Measurements from ENCODE around the gene PCSK5.
A peak's percentile ranks its signal among the peaks of the same experiment; 100 is the strongest.

PCSK5 gene

DNA sequence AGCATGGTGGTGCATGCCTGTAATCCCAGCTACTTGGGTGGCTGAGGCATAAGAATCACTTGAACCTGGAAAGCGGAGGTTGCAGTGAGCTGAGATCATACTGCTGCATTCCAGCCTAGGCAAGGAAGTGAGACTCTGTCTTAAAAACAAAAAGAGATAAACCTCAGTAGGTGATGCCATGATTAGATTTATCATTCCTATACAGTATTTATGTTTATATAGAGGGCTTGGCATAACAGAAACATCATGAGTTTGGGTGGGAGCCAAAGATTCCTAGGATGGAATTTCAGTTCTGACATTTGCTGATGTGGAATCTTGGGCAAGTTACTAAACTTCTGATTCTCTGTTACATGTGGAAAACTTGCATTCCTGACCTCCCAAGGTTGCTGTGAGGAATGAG, 481.4 kb downstream of the PCSK5 start:
- DNase-seq = no peak

DNA sequence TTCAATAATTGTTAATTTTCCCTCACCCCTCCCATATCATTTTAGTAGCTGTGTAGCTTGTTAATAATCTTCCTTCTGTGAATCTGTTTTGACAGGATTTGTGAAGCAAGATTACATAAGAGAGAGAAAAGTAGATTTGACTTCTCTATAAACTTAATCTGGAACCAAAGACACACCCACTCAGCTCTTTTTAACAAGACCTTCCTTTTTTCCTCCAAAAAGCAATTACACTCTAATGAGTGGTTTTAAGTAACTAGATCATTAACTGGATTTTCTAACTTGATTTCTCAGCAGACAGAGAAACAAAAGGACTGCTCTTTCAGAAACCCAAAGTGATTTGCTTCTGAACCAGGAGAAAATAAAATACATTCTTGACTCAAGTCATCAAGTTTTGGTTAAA, 481.9 kb downstream of the PCSK5 start:
- no peak for DNase-seq

DNA sequence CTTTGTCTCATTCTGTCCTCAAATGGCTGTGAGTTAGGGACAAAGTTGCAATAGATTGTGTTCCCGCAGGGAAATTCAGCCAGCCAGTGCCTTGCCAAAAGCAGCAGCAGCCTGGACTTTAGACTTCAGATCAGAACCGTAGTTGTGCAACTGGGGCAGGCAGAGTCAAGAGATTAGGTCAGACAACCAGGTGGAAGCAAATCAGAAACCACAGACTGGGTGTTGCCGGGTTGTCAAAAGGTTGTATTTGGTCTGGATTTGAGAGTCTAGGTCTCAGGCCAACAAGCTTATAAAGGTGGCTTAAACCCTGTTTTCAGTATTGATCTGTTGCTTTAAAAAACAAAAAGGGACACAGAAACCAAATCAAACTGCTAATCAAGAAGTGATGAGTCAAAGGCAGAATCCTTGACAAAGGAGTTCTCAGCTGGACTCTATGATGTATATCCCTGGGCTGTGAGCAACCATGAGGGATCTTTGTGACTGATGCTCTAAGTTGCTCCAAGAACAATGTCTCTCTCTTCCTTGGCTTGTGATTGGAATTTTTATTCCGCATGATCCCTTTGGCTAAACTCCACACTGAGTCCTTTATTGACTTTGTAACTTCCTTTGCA, 482.8 kb downstream of the PCSK5 start:
- DNase-seq = no peak

DNA sequence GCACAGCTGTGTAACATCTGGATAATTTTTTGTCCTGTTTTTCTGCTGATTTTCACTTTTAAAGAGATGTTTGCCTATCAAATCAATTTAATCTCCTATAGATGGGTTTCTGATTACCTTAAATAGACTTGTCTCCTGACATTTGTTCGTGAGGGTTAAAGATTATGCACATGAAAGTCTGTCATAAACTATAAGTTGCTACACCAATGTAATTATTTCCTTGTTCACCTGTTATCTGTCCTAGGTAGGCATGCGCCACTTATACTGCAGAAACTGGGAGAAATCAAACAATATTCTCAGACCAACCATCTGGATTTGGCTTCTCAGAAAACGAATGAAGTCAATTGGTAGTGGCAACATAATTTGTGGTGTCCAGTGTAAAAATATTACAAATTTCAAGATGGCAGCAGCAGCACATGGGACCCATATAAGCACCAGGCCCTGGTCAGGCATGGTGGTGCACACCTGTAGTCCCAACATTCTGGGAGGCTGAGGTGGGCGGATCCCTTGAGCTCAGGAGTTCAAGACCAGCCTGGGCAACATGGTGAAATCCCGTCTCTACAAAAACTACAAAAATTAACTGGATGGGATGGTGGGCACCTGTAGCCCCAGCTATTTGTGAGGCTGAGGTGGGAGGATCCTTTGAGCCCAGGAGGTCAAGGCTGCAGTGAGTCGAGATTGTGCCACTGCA, 483.5 kb downstream of the PCSK5 start:
- DNase-seq = no peak

DNA sequence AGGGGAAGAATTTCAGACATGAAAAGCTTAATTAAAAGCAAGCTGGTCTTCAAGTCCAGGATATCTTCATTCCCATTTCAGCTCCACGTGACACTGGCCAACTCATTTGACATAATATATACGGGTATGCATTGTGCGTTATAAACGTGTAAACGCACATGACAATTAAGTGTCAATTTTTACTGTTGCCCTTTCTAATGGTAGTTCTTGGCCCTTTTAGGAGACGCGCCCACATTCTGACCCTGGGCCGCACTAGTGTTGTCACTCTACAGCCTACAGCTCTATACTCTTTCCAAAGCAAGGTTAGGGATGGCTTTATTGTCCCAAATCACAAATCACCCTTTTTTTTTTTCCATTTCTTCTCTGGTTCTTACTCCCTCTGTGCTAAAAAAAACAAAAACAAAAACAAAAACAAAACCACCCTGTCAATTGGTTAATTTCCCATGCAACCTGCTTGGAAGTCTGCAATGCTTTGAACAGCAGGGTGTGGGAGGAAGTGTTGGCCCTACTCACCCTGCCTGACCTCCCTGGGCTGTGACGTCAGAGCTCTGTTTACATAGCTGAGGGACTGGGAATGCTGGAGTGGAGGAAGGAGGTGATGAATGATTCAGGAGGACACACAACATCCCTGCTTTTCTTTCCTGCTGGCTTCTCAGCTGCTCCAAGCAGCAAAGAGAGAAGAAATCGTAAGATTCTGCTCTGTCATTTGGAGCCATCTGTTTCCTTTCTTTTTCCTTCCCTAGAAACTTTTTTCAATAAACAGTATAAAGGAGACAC, 484.5 kb downstream of the PCSK5 start:
- DNase-seq = no peak

DNA sequence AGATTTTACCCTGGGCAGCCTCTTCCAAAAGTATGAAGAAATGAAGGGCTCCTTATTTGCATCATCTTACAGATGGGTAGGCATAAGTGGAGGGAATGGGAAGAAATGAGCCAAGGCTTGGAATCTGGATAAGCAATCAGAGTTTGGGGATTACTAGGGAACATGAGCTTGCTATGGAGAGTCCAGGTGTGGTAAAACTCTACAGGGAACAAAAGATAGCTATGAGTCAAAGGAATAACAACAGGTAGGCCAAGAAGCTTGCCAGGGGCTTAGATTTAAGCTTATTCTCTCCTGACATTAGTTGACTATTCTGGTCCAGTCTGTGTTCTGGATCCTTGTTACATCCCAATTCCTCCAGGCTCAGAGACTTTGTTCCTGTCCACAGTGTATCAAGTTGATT, 487.3 kb downstream of the PCSK5 start:
- DNase-seq = no peak

DNA sequence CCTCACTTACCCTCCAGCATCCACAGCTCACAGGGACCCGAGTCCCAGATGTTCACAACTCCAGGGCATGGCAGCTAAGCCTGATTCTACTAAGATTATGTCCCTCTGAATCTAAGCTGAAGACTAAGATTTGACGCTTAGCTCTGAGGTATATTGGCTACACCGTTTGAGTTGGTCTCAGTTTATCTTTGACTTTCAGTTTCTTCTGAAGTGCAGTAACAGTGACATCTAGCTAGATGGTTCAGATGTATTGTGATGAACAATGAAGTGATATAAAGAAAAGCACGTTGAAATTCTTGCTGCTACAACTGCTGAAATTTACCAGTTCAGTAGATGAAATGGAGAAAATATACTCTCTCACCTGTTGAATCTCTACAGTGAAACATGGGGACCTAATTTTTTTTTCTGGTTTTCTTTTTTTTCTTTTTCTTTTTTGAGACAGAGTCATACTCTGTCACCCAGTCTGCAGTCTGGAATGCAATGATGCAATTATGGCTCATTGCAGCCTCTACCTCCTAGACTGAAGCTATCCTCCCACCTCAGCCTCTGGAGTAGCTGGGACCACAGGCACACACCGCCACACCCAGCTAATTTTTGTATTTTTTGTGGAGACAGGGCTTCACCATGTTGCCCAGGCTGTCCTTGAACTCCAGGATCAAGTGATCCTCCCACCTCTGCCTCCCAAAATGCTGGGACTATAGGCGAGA, 488.0 kb downstream of the PCSK5 start:
- no peak for DNase-seq

DNA sequence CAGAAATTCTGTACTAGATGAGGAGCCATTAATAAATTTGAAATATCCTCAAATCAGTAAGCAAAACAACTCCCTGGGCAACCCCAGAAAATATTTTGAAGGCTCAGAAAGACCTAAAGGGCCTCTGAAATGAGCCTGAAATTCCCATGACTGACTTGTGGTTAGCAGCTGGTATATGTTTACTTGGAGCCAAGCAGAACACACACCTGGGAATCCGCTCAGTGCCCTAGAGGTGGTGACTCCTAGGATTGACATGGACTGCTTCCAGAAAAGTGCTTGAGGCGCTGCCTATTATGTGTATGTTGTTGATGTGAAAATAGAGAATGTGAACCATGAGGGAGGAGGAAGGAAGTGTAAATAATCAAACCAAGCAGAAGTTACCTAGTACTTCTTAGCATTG, 489.0 kb downstream of the PCSK5 start:
- no peak for DNase-seq

DNA sequence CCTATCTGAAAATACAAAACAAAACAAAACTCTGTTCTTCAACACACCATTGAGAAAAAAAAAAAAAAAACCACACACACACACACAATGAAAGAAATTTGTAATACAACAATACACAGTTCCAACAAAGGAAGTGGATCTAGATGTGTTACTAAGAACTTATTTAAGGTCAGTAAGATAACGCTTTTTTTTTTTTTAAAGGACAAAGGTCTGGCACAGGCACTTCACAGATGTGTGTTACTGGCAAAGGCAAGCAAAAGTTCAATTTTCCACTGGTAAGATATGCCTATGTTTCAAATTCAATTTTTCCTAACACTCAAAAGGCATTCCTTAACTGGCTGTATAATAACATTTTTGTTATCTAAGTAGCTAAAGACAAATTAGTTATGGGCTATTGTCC, 500.2 kb downstream of the PCSK5 start:
- DNase-seq = no peak

DNA sequence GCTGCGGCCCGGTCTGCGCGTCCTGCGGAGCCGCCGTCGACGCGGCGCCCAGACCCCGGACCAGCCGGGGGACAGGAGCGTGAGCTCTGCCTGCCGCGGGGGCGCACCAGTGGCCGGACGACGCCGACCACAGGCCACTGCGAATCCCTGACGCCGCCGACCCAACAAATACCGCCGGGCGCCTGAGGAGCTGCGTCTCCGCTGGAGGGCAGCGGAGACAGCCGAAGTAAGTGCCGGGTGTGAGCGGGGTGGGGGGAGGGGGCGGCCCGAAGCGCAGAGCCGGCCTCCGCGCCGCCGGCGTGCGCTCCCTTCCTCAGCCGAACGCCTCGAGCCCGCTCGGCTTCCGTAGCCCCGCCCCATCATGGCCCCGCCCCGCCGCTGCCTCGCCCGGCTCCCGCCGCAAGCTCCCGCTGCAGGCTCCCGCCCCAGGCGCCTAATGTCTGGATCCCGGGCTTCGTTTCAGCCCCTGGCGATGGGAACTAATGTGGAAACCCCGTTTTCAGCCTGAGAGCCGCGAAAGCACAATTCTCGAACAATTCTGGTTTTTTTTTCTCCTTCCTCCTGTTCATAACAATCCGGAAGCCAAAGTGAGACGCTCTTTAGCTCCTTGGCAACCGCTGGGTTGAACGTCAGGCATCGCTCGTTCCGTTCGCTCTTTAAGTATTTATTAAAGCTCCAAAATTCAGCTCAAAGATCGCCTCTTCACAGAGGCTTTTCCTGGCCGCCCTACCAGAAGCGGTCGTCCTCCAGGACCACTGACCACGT, 503.9 kb downstream of the PCSK5 start, which contains the start of gene RFK:
TSS of gene RFK (minus strand) at position 232 of the 765 bp plus-strand sequence. CDS start 255 bp downstream, outside the sequence.
- peak; percentile 87 for DNase-seq

DNA sequence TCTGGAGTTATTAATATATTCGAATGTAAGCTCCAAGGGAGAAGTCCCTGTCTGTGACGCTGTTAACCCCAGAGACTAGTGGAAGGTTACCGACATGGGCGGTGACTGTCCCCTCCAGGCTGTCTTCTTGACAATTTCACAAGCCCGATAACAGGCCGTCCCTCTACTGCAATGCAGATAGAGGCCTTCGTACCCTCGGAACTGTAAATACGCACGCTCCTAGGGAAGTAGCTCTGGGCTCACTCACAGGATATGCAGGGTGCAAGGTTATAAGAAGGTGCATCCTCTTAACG, 504.4 kb downstream of the PCSK5 start:
- peak; percentile 55 for DNase-seq

DNA sequence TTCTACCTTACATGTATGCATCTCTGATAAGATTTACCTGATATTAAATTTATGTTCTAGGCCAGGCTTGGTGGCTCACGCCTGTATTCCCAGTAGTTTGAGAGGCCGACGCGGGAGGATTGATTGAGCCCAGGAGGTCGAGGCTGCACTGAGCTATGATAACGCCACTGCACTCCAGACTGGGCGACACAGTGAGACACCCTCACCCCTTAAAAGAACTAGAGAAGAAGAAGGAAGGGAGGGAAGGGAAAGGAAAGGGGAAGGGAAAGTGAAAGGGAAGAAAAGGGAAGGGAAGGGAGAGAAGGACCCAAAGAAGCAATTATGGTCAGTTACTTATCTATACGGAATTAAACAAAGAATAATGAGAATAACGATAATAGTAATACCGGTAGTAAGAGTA, 504.9 kb downstream of the PCSK5 start:
- DNase-seq = no peak

DNA sequence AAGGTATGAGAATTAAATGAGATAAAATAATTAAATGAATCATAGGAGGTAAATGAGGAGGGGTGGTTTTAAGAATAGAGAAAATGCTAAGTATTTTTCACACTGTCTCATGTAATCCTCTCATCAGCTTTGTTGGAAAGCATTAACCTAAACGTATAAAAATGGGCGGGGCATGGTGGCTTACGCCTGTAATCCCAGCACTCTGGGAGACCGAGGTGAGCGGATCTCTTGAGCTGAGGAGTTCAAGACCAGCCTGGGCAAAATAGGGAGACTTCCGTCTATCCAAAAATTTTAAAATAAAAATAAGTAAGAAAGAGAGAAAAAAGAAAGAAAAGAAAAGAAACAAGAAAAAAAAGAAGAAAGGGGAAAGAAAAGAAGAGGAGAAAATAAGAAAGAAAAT, 505.7 kb downstream of the PCSK5 start:
- no peak for DNase-seq

DNA sequence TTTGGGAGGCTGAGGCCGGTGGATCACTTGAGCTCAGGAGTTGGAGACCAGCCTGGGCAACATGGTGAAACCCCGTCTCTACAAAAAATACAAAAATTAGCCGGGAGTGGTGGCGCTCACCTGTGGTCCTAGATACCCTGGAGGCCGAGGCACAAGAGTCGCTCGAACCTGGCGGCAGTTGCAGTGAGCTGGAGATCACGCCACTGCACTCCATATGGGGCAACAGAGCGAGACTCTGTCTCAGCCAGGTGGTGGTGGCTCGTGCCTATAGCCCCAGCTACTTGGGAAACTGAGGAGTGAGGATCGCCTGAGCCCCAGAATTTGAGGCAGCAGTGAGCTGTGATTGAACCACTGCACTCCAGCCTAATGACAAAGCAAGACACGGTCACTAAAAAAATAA, 506.1 kb downstream of the PCSK5 start:
- DNase-seq = no peak

DNA sequence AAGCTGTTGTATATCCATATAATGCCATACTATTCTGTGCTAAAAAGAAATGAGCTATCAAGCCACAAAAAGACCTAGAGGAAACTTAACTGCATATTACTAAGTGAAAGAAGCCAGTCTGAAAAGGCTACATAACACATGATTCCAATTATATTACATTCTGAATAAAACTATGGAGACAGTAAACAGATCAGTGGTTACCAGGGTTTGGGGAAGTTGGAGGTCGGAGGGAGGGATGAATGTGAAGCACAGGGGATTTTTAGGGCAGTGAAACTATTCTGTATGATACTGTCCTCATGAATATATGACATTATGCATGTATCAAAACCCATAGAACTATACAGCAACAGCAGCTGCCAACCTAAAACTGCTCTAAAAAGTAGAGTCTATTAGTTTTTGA, 509.4 kb downstream of the PCSK5 start:
- DNase-seq = no peak

DNA sequence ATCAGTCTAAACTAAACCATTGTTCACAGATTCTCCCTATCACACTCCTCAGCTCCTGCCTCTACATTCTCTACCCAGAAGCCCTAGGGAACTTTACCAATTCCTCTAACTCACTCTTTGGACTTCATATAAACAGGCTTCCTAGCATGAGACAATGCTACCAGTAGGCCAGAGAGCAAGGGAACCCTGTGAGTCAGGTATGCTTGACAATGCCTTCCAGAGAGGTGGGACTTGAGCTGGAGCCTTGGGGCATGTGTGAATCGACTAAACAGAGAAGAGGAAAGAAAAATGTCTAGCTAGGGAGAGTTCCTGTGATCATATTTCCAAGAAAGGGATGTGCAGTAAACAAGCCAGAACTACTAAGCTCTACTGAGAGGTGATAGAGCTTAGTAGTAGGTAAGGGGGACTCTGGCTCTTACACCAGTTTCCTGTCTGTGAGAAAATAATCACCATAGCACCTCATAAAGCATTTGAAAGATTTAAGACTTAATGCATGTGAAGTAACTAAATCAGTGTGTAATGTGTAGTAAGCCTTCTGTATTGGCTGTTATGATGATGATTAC, 510.1 kb downstream of the PCSK5 start:
- DNase-seq = no peak

DNA sequence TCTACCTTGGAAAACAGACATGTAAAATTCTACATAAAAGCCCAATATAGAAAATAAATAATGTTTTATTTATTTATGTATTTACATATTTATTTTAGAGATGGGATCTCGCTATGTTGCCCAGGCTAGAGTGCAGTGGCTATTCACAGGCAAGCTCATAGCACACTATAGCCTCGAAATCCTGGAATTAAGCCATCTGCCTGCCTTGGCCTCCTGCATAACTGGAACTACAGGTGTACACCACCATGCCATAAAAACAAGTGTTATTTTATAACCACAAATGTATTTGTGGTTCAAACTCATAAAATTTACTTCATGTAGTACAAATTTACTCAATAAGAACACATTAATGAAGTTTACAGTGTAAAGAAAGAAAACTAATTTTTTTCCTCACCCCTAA, 510.7 kb downstream of the PCSK5 start:
- no peak for DNase-seq

DNA sequence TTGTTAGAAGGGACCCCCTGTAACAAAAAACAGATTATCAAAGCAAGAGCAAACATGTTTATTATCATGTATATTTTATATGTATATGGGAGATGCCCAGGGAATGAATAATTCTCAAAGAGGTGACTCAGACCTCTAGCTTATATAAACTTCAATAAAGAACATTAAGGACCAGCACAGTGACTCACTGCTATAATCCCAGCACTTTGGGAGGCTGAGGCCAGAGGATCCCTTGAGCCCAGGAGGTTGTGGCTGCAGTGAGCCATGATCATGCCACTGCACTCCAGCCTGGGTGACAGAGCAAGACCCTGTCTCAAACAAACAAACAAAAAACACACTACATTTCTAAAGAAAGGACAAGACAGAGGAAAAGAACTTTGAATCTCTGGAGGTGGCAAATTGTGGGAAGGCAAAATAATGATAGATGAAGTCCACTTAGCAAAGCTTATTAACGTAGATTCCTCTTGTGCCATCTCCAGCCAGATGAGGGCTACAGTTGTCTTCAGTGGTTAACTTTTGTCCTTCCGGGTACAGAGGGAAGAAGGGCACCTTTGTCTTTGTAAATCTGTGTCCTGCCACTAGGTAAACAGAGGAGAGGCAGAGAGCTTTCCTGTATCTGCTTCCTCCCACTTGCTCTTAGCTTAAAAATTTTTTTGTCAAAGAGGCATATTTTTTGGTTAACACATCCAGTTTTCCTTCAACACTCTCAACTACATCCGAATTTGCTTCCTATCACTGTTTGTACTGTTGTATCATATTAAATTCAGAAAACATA, 511.3 kb downstream of the PCSK5 start:
- DNase-seq = no peak

DNA sequence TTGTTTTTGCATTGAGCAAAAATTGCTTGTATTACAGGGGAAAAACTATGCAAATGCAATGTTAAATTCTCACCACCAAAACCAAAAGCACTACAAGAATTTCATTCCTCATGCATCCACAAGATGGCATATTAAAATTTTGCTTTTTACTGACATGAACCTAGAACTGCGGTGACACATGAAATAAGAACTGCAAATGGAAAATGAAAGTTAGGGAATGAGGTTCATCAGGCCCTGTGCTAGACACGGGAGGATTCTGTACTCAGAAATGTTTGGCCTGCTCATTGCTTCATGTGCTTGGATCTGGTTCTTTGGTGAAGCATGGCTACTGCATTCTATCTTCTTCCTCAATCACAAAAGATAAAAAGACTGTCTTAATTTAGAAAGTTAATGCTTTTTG, 512.9 kb downstream of the PCSK5 start:
- DNase-seq = no peak

DNA sequence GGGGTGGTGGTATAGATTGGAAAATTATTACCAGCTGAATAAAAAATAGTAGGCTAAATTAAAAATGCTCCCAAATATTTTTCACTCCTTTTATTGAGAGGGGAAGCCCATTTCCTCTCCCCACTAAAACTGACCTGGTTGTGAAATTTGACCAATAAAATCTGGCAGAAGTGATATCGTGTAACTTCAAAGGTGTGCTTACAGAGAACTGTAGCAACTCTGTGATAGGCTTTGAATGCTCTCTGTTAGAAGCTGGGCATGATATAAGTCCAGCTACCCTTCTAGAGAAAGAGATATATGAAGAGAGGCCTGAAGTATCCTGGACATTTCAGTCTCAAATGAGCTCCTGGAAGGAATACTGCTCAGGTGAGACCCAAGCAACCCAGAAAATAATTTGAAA, 513.9 kb downstream of the PCSK5 start:
- DNase-seq = no peak

DNA sequence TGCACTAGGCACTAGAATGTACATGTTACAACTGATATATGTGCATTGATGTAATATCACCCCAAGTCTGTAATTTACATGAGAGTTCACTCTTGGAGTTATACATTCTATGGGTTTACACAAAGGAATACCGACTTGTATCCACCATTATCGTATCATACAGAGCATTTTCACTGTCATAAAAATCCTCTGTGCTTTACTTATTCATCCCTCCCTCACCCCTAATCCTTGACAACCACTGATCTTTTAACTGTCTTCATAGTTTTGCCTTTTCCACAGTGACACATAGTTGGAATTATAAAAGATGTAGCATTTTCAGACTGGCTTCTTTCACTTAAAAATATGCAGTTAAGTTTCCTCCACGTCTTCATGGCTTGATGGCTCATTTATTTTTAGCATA, 514.9 kb downstream of the PCSK5 start:
- no peak for DNase-seq

DNA sequence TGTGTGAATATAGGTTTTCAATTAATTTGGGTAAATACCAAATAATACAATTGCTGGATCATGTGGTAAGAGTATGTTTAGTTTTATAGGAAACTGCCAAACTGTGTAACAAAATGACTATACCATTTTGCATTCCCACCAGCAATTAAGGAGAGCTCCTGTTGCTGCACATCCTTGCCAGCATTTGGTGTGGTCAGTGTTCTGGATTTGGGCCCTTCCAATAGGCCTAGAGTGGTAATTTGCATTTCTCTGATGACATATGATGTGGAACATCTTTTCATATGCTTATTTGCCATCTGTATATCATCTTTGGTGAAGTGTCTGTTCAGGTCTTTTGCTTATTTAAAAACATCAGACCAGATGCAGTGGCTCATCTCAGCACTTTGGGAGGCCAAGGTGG, 515.4 kb downstream of the PCSK5 start:
- DNase-seq = no peak

Measured in effector CD4-positive, alpha-beta T cell (primary cell).